ENCODE data around the gene EFNA5.
A peak's percentile ranks its signal among the peaks of the same experiment; 100 is the strongest.

The EFNA5 gene

DNA sequence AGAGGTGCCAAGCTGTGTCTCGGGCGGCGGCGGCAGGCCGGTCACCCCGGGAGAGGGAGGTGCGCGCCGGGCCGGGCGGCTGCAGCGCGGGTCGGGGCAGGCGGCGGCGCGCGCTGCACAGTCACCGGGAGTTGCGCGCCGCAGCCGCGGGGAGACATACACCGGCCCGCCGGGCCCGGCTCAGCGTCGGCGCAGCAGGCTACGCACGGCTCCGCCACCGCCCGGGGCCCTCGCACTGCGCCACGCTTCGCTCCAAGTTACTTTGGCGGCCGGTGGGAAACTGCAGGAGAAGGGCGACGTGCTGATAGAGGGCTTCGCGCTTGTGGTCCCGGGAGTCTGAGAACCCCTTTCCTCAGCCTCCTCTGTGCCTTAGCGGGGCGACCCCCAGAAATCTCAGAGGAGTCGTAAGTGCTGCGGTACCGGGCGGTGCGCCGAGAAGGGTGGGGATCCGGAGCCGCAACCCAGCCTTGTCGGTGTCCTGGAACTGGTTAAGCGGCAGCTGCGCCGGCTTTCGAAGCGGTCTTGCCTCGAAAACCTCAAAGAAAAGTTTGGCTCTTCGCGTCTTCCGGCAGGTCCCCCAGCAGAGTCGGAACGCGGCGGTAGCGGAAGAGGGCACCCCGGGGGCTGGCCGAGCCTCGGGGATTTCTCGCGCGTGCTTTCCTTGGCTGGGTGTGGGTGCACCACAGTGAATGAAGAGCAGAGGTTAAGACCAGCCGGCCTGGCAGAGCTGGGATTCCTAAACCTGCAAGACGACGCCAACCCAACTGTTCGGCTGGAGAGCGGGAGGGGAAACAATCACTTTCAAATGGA is at the start of gene EFNA5:
Gene EFNA5 (minus strand): TSS at position 6 of the 810 bp plus-strand sequence.
- DNase-seq (ENCODE audit: low read depth, low spot score) = no peak
- peak within 1 kb of the TSS; percentile 90 for H3K27ac ChIP-seq

GRCh38 chr5:107719034-107719606 is 48.4 kb upstream of the EFNA5 start:
- no peak for DNase-seq (ENCODE audit: low read depth, low spot score)
- H3K27ac ChIP-seq = no peak overlapping the region

GRCh38 chr5:107717816-107718215 is 47.1 kb upstream of the EFNA5 start:
- no peak for DNase-seq (ENCODE audit: low read depth, low spot score)
- H3K27ac ChIP-seq = no peak overlapping the region

- no peak overlapping the region for H3K27ac ChIP-seq
- DNase-seq (ENCODE audit: low read depth, low spot score) = no peak
Observed at GRCh38 chr5:107713228-107713627, 42.5 kb upstream of the EFNA5 start.

GRCh38 chr5:107712359-107712870 is 41.7 kb upstream of the EFNA5 start:
- DNase-seq (ENCODE audit: low read depth, low spot score) = no peak
- H3K27ac ChIP-seq = no peak overlapping the region

DNA sequence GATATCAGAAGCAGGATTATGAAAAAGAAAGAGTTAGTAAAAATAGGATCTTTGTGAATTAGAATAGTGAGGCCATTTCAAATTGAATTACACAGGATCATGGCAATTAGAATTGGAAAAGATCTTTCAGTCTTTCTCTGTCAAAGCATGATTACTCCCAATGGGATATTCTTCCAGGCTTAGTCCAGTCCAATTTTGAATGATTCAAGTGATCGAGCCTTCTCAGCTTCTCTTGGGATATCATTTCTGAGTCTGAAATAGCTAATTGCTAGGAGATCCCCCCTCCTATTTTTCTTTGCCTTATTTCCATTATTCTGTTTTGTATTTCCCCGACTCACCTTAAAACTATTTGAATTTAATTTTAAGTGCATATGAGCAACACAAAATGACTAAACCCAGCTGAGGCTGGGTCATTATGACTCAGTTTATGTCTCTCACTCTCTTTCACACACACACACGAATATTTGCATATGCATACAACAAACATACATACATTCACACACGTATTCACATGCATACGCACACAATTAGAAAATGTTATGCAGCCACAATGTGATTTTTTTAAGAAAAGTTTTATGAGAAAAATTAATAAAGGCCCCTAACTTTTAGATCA is 34.8 kb upstream of the EFNA5 start:
- DNase-seq (ENCODE audit: low read depth, low spot score) = peak; percentile 60
- H3K27ac ChIP-seq = no peak overlapping the region

DNA sequence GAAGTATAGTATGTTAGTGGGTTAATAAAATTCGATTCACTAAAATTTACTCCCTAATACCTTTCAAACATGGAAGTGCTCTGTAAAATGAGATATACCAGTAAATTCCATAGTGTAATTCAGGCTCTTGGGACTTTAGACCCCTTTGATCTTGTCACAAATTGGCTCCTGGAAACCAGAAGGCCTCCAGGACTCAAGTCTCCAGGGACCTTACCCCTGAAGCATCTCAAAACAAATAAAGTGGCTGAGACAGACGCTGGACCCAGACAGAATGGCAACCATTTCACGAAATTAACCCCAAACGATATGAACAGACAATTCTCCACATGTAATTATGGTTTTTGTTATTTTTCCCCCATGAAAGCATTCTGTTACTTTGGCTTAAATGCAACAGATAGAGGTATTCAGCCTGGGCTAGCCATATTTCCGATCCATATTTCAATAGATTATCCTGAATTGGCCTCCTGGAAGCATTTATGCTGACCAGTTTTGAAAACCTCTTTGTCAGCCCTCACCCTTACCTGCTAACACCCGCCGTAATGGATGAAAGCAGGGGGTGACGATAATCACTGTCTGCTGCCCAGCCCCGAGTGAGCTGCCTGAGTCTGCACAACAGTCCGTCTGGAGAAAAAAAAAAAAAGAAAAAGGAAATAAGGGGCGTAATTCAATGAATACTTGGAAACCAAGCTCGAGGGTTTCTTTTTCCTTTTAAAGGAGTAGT is 34.1 kb upstream of the EFNA5 start:
- no peak for DNase-seq (ENCODE audit: low read depth, low spot score)
- H3K27ac ChIP-seq = no peak overlapping the region

- no peak for DNase-seq (ENCODE audit: low read depth, low spot score)
Observed at GRCh38 chr5:107700481-107700880, 29.7 kb upstream of the EFNA5 start.

GRCh38 chr5:107699425-107699824 is 28.7 kb upstream of the EFNA5 start:
- H3K27ac ChIP-seq = no peak overlapping the region
- DNase-seq (ENCODE audit: low read depth, low spot score) = no peak

More at GRCh38 chr5:107700481-107700880, 29.7 kb upstream of the EFNA5 start:
- no peak overlapping the region for H3K27ac ChIP-seq

DNA sequence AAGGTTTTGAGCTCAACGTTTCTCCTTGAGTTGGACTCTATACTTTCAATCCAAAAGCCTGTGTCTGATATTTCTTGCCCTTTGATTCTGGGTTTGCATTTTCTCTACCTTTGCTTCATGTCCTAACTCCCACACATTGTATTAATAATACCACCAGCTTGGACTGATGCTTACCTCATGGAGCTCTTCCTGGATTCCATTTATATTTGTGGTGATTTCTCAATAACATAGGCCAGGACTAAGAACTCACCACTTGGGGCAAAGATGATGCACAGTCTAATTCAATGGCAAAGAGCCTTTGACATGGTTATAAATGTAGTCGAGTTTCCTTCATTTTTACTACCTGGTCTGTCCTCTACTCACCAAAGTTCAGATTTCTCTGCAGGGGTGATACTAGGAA is 27.5 kb upstream of the EFNA5 start:
- DNase-seq (ENCODE audit: low read depth, low spot score) = no peak
- H3K27ac ChIP-seq = no peak overlapping the region

DNA sequence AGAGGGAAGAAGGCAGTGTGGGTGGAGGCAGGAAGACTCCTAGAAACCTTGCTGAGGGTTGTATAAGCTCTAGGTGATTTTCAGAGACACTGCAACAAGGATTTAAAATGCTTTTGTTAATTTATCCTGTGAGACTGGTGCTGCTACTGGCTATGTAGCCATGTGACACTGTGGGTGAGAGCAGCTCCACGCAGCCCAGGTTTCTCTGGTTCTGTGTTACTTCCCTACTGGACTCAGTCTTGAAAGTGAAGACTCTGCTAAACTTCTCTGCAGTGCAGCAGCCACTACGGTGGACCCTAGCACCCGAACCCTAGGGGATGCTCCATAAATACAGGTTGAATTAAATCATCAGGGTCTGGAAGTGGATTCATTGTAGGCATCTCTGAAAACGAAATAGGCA is 25.8 kb upstream of the EFNA5 start:
- no peak overlapping the region for H3K27ac ChIP-seq
- no peak for DNase-seq (ENCODE audit: low read depth, low spot score)

- no peak for DNase-seq (ENCODE audit: low read depth, low spot score)
- H3K27ac ChIP-seq = no peak overlapping the region
Observed at GRCh38 chr5:107696080-107696479, 25.3 kb upstream of the EFNA5 start.

GRCh38 chr5:107687937-107688336 is 17.2 kb upstream of the EFNA5 start:
- H3K27ac ChIP-seq = no peak overlapping the region
- no peak for DNase-seq (ENCODE audit: low read depth, low spot score)

GRCh38 chr5:107687404-107687803 is 16.7 kb upstream of the EFNA5 start:
- H3K27ac ChIP-seq = no peak overlapping the region
- no peak for DNase-seq (ENCODE audit: low read depth, low spot score)

DNA sequence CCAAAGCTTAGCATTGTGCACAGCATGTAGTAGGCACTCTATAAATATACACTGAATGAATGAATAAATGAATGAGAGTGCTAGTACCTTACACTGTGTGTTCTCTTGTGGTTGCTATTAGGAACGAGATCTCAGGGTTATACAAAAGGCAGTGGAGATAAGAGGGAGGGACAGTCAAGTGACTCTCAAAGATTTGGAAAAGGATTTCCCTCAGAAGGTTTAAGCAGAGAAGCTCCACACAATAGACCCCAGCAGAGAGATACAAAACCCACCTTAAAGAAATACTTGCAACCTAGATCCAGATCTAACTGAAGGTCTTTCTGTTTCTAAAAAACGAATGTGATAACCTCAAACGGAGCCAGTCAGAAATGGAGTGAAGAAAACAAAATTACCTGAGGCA is 11.8 kb upstream of the EFNA5 start:
- no peak for DNase-seq (ENCODE audit: low read depth, low spot score)
- H3K27ac ChIP-seq = no peak overlapping the region

GRCh38 chr5:107680799-107681198 is 10.1 kb upstream of the EFNA5 start:
- no peak for DNase-seq (ENCODE audit: low read depth, low spot score)
- H3K27ac ChIP-seq = no peak overlapping the region

DNA sequence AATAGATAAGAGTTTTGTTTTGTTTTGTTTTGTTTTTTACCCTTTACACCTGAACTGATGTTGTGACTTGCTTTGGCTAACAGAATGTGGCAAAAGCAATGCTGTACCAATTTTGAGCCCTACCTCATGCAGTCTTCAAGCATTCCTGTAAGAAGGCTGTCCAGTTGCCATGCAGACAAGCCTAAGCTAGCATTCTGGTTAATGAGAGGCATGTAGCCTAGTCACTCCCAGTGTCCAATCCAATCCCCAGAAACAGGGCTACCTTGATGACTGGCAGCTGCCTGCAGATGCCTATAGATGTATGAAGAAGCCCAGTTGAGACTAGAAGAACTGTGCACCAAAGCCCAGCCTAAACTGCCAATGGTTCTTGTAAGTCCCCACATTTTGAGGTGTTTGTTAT is 9.4 kb upstream of the EFNA5 start:
- DNase-seq (ENCODE audit: low read depth, low spot score) = no peak
- H3K27ac ChIP-seq = no peak overlapping the region

- no peak for DNase-seq (ENCODE audit: low read depth, low spot score)
- H3K27ac ChIP-seq = no peak overlapping the region
Observed at GRCh38 chr5:107676702-107677101, 6.0 kb upstream of the EFNA5 start.

- no peak overlapping the region for H3K27ac ChIP-seq
- DNase-seq (ENCODE audit: low read depth, low spot score) = no peak
Observed at GRCh38 chr5:107675201-107675600, 4.5 kb upstream of the EFNA5 start.

DNA sequence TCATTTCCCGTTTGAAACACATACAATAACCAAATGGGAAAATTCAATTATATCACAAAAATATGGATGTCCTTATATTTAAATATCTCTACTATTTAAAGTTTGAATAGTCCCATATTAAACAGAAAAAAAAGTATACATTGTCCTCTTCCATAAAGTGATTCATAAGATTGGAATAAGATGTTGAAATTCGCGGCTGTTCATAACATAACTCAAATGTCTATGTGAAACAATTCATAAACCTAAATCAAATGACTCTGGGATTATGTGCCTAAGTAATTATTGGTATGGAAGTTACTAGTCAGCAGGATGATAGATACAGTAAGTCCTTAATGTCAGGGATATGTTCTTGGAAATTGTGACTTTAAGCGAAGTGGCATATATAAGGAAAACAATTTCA is 3.9 kb upstream of the EFNA5 start:
- no peak for DNase-seq (ENCODE audit: low read depth, low spot score)
- H3K27ac ChIP-seq = no peak overlapping the region

All from epithelial cell of prostate (primary cell).